ENCODE measurements around the gene COL9A1. TPM values are rescaled to one million over a fixed set of nuclear protein-coding genes. Genes with fewer than 3 reads are reported as not detected.
A peak's percentile ranks its signal among the peaks of the same experiment; 100 is the strongest.
"Not testable (repeated sequence)": the region's sequence is repeated elsewhere in the genome, so short reads cannot be mapped to it uniquely, and the experiment has no call there.

COL9A1 gene
- not detected in 2 replicates for total RNA-seq (2014; rRNA removed; shearing (Covaris generic))
- polyA plus RNA-seq (2015; cell fraction: cytosol; rRNA removed): not detected in 2 replicates
- not detected in 2 replicates for polyA plus RNA-seq (2015; cell fraction: nucleus; rRNA removed)

- DNase-seq (ENCODE audit: low read depth): no peak
Observed at GRCh38 chr6:70303034-70303525, at the start of gene COL9A1. TSS of gene COL9A1 (minus strand) at chr6:70303084. CDS start at chr6:70302924, 160 bp downstream.

- DNase-seq (ENCODE audit: low read depth): no peak
Observed at GRCh38 chr6:70351461-70351860, 48.6 kb upstream of the COL9A1 start.

GRCh38 chr6:70345619-70346018 lies 42.7 kb upstream of the COL9A1 start:
- DNase-seq (ENCODE audit: low read depth): no peak

- no peak for DNase-seq (ENCODE audit: low read depth)
Observed at GRCh38 chr6:70343313-70343712, 40.4 kb upstream of the COL9A1 start.

GRCh38 chr6:70339810-70340209 lies 36.9 kb upstream of the COL9A1 start:
- not testable (repeated sequence) for DNase-seq (ENCODE audit: low read depth)

GRCh38 chr6:70338775-70339174 lies 35.9 kb upstream of the COL9A1 start:
- no peak for DNase-seq (ENCODE audit: low read depth)

GRCh38 chr6:70337743-70338105 lies 34.8 kb upstream of the COL9A1 start:
- DNase-seq (ENCODE audit: low read depth): no peak

- DNase-seq (ENCODE audit: low read depth): no peak
Observed at GRCh38 chr6:70336996-70337742, 34.3 kb upstream of the COL9A1 start.

GRCh38 chr6:70327036-70327435 lies 24.2 kb upstream of the COL9A1 start:
- DNase-seq (ENCODE audit: low read depth): no peak

- no peak for DNase-seq (ENCODE audit: low read depth)
Observed at GRCh38 chr6:70325009-70325408, 22.1 kb upstream of the COL9A1 start.

- DNase-seq (ENCODE audit: low read depth): not testable (repeated sequence)
Observed at GRCh38 chr6:70317799-70318198, 14.9 kb upstream of the COL9A1 start.

GRCh38 chr6:70315079-70315751 lies 12.3 kb upstream of the COL9A1 start:
- DNase-seq (ENCODE audit: low read depth): no peak

GRCh38 chr6:70314296-70314695 lies 11.4 kb upstream of the COL9A1 start:
- no peak for DNase-seq (ENCODE audit: low read depth)

- DNase-seq (ENCODE audit: low read depth): peak; percentile 96
Observed at GRCh38 chr6:70312165-70312745, 9.4 kb upstream of the COL9A1 start.

- DNase-seq (ENCODE audit: low read depth): peak; percentile 38
Observed at GRCh38 chr6:70310063-70310694, 7.3 kb upstream of the COL9A1 start.

GRCh38 chr6:70309243-70309642 lies 6.4 kb upstream of the COL9A1 start:
- DNase-seq (ENCODE audit: low read depth): no peak

- DNase-seq (ENCODE audit: low read depth): not testable (repeated sequence)
Observed at GRCh38 chr6:70308142-70308541, 5.3 kb upstream of the COL9A1 start.

GRCh38 chr6:70307008-70307407 lies 4.1 kb upstream of the COL9A1 start:
- no peak for DNase-seq (ENCODE audit: low read depth)

GRCh38 chr6:70304616-70305015 lies 1.7 kb upstream of the COL9A1 start:
- no peak for DNase-seq (ENCODE audit: low read depth)

GRCh38 chr6:70299456-70299855 lies 3.4 kb downstream of the COL9A1 start:
- DNase-seq (ENCODE audit: low read depth): no peak

GRCh38 chr6:70298068-70298467 lies 4.8 kb downstream of the COL9A1 start:
- no peak for DNase-seq (ENCODE audit: low read depth)

- DNase-seq (ENCODE audit: low read depth): no peak
Observed at GRCh38 chr6:70292193-70292592, 10.7 kb downstream of the COL9A1 start.
